Measurements from ENCODE around the gene HNRNPA1L2.

The HNRNPA1L2 gene

GRCh38 chr13:52652980-52653303 is 10.7 kb downstream of the HNRNPA1L2 start:
- POLR2A ChIA-PET, result interaction anchor here (0.6 to 2.6 kb wide), 10 partner anchors 9 to 459 kb away, joined by 3 to 35 read pairs (median 8); no protein-coding TSS in a partner anchor
- Histone ChIP-seq H3K36me3 (ENCODE audit: control insufficient read depth in 2 of 2, insufficient read depth in 1 of 2, low read length in 2 of 2) (peaks cover 3 to 20% of the 10 kb centered on the region in 2 experiments), H3K9me3 (ENCODE audit: control insufficient read depth, insufficient read depth, low read depth, low read length) (no peaks in the 10 kb centered on the region), H3K4me3 (ENCODE audit: low read depth, low read length) (peak overlapping the region; percentile 86), H3K27ac (ENCODE audit: extremely low read depth, low read depth, low read length) (peak overlapping the region; percentile 87), H3K4me1 (ENCODE audit: control insufficient read depth, insufficient read depth, low read length) (no peaks in the 10 kb centered on the region)
- CTCF ChIA-PET, result interaction anchor here (0.5 to 4.0 kb wide), 12 partner anchors 12 to 499 kb away, joined by 3 to 24 read pairs (median 4); partner anchors contain the start of gene PCDH8
- TF ChIP-seq, protein P1, sequence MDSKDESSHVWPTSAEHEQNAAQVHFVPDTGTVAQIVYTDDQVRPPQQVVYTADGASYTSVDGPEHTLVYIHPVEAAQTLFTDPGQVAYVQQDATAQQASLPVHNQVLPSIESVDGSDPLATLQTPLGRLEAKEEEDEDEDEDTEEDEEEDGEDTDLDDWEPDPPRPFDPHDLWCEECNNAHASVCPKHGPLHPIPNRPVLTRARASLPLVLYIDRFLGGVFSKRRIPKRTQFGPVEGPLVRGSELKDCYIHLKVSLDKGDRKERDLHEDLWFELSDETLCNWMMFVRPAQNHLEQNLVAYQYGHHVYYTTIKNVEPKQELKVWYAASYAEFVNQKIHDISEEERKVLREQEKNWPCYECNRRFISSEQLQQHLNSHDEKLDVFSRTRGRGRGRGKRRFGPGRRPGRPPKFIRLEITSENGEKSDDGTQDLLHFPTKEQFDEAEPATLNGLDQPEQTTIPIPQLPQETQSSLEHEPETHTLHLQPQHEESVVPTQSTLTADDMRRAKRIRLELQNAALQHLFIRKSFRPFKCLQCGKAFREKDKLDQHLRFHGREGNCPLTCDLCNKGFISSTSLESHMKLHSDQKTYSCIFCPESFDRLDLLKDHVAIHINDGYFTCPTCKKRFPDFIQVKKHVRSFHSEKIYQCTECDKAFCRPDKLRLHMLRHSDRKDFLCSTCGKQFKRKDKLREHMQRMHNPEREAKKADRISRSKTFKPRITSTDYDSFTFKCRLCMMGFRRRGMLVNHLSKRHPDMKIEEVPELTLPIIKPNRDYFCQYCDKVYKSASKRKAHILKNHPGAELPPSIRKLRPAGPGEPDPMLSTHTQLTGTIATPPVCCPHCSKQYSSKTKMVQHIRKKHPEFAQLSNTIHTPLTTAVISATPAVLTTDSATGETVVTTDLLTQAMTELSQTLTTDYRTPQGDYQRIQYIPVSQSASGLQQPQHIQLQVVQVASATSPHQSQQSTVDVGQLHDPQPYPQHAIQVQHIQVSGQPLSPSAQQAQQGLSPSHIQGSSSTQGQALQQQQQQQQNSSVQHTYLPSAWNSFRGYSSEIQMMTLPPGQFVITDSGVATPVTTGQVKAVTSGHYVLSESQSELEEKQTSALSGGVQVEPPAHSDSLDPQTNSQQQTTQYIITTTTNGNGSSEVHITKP (tag by site-specific recombination; IDR thresholded peaks at IDR 0.05), result peak; percentile 99
- TF ChIP-seq ZNF561 (tag by site-specific recombination; IDR thresholded peaks at IDR 0.05; ENCODE audit: borderline replicate concordance), result peak; percentile 99
- TF ChIP-seq KLF16 (tag by site-specific recombination; IDR thresholded peaks at IDR 0.05), result 0 out of 2 replicates have a peak, but pooled peaks have one; percentile 4
- 0 out of 2 replicates have a peak, but pooled peaks have one; percentile 79 for TF ChIP-seq ZSCAN23 (tag by site-specific recombination; IDR thresholded peaks at IDR 0.05)
- no peak for TF ChIP-seq ZNF19 (tag by site-specific recombination; IDR thresholded peaks at IDR 0.05; ENCODE audit: low read depth)
- no peak for TF ChIP-seq ZNF830 (tag by site-specific recombination; IDR thresholded peaks at IDR 0.05; ENCODE audit: low read depth)
- TF ChIP-seq, protein P2, sequence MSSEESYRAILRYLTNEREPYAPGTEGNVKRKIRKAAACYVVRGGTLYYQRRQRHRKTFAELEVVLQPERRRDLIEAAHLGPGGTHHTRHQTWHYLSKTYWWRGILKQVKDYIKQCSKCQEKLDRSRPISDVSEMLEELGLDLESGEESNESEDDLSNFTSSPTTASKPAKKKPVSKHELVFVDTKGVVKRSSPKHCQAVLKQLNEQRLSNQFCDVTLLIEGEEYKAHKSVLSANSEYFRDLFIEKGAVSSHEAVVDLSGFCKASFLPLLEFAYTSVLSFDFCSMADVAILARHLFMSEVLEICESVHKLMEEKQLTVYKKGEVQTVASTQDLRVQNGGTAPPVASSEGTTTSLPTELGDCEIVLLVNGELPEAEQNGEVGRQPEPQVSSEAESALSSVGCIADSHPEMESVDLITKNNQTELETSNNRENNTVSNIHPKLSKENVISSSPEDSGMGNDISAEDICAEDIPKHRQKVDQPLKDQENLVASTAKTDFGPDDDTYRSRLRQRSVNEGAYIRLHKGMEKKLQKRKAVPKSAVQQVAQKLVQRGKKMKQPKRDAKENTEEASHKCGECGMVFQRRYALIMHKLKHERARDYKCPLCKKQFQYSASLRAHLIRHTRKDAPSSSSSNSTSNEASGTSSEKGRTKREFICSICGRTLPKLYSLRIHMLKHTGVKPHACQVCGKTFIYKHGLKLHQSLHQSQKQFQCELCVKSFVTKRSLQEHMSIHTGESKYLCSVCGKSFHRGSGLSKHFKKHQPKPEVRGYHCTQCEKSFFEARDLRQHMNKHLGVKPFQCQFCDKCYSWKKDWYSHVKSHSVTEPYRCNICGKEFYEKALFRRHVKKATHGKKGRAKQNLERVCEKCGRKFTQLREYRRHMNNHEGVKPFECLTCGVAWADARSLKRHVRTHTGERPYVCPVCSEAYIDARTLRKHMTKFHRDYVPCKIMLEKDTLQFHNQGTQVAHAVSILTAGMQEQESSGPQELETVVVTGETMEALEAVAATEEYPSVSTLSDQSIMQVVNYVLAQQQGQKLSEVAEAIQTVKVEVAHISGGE (tag by site-specific recombination; conservative IDR thresholded peaks at IDR 0.05; ENCODE audit: low read depth), result no peak
- peak; percentile 14; the same call in 1 of the 2 replicates for TF ChIP-seq ZNF341 (tag by site-specific recombination; IDR thresholded peaks at IDR 0.05; ENCODE audit: low read depth)
- 0 out of 2 replicates have a peak, but pooled peaks have one; percentile 10 for TF ChIP-seq ZNF501 (tag by site-specific recombination; IDR thresholded peaks at IDR 0.05)
- TF ChIP-seq ZNF660 (tag by site-specific recombination; IDR thresholded peaks at IDR 0.05), result peak; percentile 1; the same call in 1 of the 2 replicates
- 0 out of 2 replicates have a peak, but pooled peaks have one; percentile 13 for TF ChIP-seq ZNF610 (tag by site-specific recombination; IDR thresholded peaks at IDR 0.05; ENCODE audit: borderline replicate concordance)
- no peak for TF ChIP-seq ZNF157 (tag by site-specific recombination; IDR thresholded peaks at IDR 0.05)
- TF ChIP-seq GLIS1 (tag by site-specific recombination; IDR thresholded peaks at IDR 0.05), result 0 out of 2 replicates have a peak, but pooled peaks have one; percentile 2
- 0 out of 2 replicates have a peak, but pooled peaks have one; percentile 2 for TF ChIP-seq ZFP37 (tag by site-specific recombination; IDR thresholded peaks at IDR 0.05)
- 0 out of 2 replicates have a peak, but pooled peaks have one; percentile 7 for TF ChIP-seq HIC1 (tag by site-specific recombination; IDR thresholded peaks at IDR 0.05)

DNA sequence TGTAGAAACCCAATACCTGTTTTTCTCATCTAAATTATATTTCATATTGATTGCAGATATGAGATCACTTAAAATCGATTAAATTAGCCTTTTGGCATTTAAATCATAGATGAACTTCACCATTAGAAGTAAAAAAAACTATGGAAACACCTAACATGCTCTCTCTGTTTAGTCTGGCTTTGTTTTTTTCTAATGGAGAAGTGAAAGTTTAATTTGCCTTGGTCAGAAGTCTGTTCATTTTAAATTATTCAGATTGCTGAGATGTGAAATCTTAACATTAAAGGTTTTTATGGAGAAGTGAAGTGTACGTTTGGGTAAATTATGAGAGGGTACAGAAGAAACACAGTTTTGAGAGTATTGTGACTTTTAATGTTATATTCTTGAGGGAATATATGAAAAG is 17.1 kb downstream of the HNRNPA1L2 start:
- Histone ChIP-seq H3K27ac (ENCODE audit: extremely low read depth, low read depth, low read length) (no peak overlapping the region), H3K36me3 (ENCODE audit: control insufficient read depth in 2 of 2, insufficient read depth in 1 of 2, low read length in 2 of 2) (peaks cover 22 to 52% of the 10 kb centered on the region in 2 experiments), H3K4me1 (ENCODE audit: control insufficient read depth, insufficient read depth, low read length) (no peaks in the 10 kb centered on the region), H3K4me3 (ENCODE audit: low read depth, low read length) (no peak overlapping the region), H3K9me3 (ENCODE audit: control insufficient read depth, insufficient read depth, low read depth, low read length) (no peaks in the 10 kb centered on the region)
- ChIA-PET POLR2A (no interaction called here), CTCF (interaction anchor here (3.4 kb wide), 1 partner anchor 149 kb away, joined by 17 read pairs; no protein-coding TSS in a partner anchor)
- TF ChIP-seq PRDM1 (tag by site-specific recombination; IDR thresholded peaks at IDR 0.05), result no peak
- TF ChIP-seq SP3 (tag by site-specific recombination; IDR thresholded peaks at IDR 0.05), result no peak
- TF ChIP-seq PRDM4 (tag by site-specific recombination; IDR thresholded peaks at IDR 0.05), result no peak
- TF ChIP-seq ZNF404 (tag by site-specific recombination; IDR thresholded peaks at IDR 0.05), result no peak
- TF ChIP-seq, protein P3, sequence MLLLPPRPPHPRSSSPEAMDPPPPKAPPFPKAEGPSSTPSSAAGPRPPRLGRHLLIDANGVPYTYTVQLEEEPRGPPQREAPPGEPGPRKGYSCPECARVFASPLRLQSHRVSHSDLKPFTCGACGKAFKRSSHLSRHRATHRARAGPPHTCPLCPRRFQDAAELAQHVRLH (tag by site-specific recombination; IDR thresholded peaks at IDR 0.05), result no peak
- no peak for TF ChIP-seq ZNF449 (tag by site-specific recombination; IDR thresholded peaks at IDR 0.05)
